Measurements from ENCODE around the gene CASP10. TPM values are rescaled to one million over a fixed set of nuclear protein-coding genes. Genes with fewer than 3 reads are reported as not detected.

The CASP10 gene
- total and polyA plus RNA-seq, 2 of the 13 experiments (the other 11 are each of a cell fraction or from before 2014, with no cell fraction given) = 22.2 to 23.8 TPM

DNA sequence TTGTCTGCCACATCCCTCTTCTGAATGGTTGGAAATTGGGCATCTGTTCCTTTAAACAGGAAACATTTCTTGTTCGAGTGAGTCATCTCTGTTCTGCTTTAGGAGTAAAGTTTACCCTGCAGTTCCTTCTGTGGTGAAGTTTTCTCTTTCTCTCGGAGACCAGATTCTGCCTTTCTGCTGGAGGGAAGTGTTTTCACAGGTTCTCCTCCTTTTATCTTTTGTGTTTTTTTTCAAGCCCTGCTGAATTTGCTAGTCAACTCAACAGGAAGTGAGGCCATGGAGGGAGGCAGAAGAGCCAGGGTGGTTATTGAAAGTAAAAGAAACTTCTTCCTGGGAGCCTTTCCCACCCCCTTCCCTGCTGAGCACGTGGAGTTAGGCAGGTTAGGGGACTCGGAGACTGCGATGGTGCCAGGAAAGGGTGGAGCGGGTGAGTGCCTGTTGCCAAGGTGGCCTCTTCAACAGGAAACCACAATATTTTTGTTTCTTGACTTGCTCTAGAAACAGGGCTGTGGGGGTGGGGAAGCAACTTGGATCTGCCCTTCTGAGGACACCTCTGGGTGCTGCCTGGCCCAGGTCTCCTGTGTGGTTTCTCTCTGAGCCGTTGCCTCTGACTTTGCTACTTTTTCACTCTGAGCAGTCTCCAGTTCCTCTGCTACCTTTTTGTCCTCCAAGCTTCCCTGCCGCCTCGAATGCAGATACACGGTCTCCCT lies 75.2 kb downstream of the CASP10 start (continued):
- TF ChIP-seq, protein P1, sequence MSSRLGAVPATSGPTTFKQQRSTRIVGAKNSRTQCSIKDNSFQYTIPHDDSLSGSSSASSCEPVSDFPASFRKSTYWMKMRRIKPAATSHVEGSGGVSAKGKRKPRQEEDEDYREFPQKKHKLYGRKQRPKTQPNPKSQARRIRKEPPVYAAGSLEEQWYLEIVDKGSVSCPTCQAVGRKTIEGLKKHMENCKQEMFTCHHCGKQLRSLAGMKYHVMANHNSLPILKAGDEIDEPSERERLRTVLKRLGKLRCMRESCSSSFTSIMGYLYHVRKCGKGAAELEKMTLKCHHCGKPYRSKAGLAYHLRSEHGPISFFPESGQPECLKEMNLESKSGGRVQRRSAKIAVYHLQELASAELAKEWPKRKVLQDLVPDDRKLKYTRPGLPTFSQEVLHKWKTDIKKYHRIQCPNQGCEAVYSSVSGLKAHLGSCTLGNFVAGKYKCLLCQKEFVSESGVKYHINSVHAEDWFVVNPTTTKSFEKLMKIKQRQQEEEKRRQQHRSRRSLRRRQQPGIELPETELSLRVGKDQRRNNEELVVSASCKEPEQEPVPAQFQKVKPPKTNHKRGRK (CRISPR knock-in tag; IDR thresholded peaks at IDR 0.05) = no peak; the same call in 1 of the 2 replicates
- TF ChIP-seq ZNF232 (CRISPR knock-in tag; IDR thresholded peaks at IDR 0.05; ENCODE audit: borderline replicate concordance) = no peak
- peak; percentile 42; the same call in 1 of the 3 replicates for TF ChIP-seq MXI1 (IDR thresholded peaks at IDR 0.05; ENCODE audit: borderline replicate concordance, low read depth, low read length)
- TF ChIP-seq, protein P2, sequence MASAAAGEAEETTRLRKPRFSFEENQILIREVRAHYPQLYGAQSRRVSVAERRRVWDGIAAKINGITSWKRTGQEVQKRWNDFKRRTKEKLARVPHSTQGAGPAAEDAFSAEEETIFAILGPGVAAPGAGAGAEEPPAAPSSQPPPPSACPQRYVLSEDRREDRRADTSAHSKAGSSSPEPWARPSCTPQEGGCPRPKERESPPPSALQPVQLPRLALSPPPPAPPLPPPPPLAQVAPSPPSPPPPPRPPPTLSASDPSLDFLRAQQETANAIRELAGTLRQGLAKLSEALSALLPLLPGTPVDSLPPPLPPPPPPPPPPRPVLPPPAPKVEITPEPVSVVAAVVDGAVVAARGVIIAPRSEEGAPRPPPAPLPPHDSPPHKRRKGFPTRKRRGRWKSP (CRISPR knock-in tag; IDR thresholded peaks at IDR 0.05) = no peak
- peak; percentile 53; the same call in 1 of the 2 replicates for TF ChIP-seq ZFX (CRISPR knock-in tag; IDR thresholded peaks at IDR 0.05; ENCODE audit: low read depth)
- TF ChIP-seq, protein P3, sequence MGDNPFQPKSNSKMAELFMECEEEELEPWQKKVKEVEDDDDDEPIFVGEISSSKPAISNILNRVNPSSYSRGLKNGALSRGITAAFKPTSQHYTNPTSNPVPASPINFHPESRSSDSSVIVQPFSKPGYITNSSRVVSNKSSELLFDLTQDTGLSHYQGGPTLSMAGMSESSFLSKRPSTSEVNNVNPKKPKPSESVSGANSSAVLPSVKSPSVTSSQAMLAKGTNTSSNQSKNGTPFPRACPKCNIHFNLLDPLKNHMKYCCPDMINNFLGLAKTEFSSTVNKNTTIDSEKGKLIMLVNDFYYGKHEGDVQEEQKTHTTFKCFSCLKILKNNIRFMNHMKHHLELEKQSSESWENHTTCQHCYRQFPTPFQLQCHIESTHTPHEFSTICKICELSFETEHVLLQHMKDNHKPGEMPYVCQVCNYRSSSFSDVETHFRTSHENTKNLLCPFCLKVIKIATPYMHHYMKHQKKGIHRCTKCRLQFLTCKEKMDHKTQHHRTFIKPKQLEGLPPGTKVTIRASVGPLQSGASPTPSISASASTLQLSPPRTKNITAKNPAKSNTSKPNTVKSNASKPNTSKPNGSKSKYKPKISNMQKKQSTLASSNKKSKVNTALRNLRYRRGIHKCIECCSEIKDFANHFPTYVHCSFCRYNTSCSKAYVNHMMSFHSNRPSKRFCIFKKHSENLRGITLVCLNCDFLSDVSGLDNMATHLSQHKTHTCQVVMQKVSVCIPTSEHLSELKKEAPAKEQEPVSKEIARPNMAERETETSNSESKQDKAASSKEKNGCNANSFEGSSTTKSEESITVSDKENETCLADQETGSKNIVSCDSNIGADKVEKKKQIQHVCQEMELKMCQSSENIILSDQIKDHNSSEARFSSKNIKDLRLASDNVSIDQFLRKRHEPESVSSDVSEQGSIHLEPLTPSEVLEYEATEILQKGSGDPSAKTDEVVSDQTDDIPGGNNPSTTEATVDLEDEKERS (CRISPR knock-in tag; IDR thresholded peaks at IDR 0.05) = no peak
- TF ChIP-seq, protein P4, sequence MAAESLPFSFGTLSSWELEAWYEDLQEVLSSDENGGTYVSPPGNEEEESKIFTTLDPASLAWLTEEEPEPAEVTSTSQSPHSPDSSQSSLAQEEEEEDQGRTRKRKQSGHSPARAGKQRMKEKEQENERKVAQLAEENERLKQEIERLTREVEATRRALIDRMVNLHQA (CRISPR knock-in tag; IDR thresholded peaks at IDR 0.05) = no peak
- no peak for TF ChIP-seq ZNF441 (CRISPR knock-in tag; IDR thresholded peaks at IDR 0.05; ENCODE audit: borderline replicate concordance)
- TF ChIP-seq, protein P5, sequence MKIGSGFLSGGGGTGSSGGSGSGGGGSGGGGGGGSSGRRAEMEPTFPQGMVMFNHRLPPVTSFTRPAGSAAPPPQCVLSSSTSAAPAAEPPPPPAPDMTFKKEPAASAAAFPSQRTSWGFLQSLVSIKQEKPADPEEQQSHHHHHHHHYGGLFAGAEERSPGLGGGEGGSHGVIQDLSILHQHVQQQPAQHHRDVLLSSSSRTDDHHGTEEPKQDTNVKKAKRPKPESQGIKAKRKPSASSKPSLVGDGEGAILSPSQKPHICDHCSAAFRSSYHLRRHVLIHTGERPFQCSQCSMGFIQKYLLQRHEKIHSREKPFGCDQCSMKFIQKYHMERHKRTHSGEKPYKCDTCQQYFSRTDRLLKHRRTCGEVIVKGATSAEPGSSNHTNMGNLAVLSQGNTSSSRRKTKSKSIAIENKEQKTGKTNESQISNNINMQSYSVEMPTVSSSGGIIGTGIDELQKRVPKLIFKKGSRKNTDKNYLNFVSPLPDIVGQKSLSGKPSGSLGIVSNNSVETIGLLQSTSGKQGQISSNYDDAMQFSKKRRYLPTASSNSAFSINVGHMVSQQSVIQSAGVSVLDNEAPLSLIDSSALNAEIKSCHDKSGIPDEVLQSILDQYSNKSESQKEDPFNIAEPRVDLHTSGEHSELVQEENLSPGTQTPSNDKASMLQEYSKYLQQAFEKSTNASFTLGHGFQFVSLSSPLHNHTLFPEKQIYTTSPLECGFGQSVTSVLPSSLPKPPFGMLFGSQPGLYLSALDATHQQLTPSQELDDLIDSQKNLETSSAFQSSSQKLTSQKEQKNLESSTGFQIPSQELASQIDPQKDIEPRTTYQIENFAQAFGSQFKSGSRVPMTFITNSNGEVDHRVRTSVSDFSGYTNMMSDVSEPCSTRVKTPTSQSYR (CRISPR knock-in tag; IDR thresholded peaks at IDR 0.05; ENCODE audit: borderline replicate concordance) = peak; percentile 68
- no peak for TF ChIP-seq MAF1 (CRISPR knock-in tag; IDR thresholded peaks at IDR 0.05; ENCODE audit: borderline replicate concordance)
- no peak for TF ChIP-seq SOX6 (IDR thresholded peaks at IDR 0.05)
- peak; percentile 59; the same call in 1 of the 2 replicates for TF ChIP-seq SOX6 (CRISPR knock-in tag; IDR thresholded peaks at IDR 0.05)
- TF ChIP-seq KLF6 (CRISPR knock-in tag; IDR thresholded peaks at IDR 0.05) = 0 out of 2 replicates have a peak, but pooled peaks have one; percentile 12
- no peak for TF ChIP-seq CHD4 (IDR thresholded peaks at IDR 0.05; ENCODE audit: borderline replicate concordance, low read length)
- no peak for TF ChIP-seq ATF7 (IDR thresholded peaks at IDR 0.05)
- TF ChIP-seq ATF7 (CRISPR knock-in tag; IDR thresholded peaks at IDR 0.05) = no peak
- TF ChIP-seq NONO (IDR thresholded peaks at IDR 0.05) = no peak
- TF ChIP-seq NONO (CRISPR knock-in tag; conservative IDR thresholded peaks at IDR 0.05) = no peak

Measured in HepG2 (cell line).